Neuronal stem cell (in vitro differentiated cells): ENCODE data around the gene HTRA3.

ENCODE experiments used
- DNase-seq: peaks from one replicate; pipeline ENCODE4 v3.0.0-alpha.2; 2013; ENCODE audit warnings: low spot score
- H2AFZ ChIP-seq: one replicate; pipeline ENCODE4 v1.6.1; 2013; ENCODE audit warnings: mild to moderate bottlenecking, low read length, inconsistent platforms
- H2AK5ac ChIP-seq: 2 replicates; pipeline ENCODE4 v1.6.1; 2013; ENCODE audit warnings: low read depth, mild to moderate bottlenecking, inconsistent platforms, low read length, moderate library complexity, mixed read lengths
- H2BK120ac ChIP-seq: 2 replicates; pipeline ENCODE4 v1.6.1; 2013; ENCODE audit warnings: low read depth, mild to moderate bottlenecking, inconsistent platforms, low read length, moderate library complexity, mixed read lengths
- H2BK12ac ChIP-seq: one replicate; pipeline ENCODE4 v1.6.1; 2013; ENCODE audit warnings: low read length, inconsistent platforms
- H2BK15ac ChIP-seq: 2 replicates; pipeline ENCODE4 v1.6.1; 2013; ENCODE audit warnings: mild to moderate bottlenecking, low read length, inconsistent platforms, mixed read lengths
- H2BK5ac ChIP-seq: one replicate; pipeline ENCODE4 v1.6.1; 2013; ENCODE audit warnings: inconsistent platforms, mild to moderate bottlenecking, low read length, moderate library complexity
- H3K14ac ChIP-seq: one replicate; pipeline ENCODE4 v1.6.1; 2013; ENCODE audit warnings: low read length, inconsistent platforms
- H3K18ac ChIP-seq: 2 replicates; pipeline ENCODE4 v1.6.1; 2013; ENCODE audit warnings: low read length, inconsistent platforms
- H3K23ac ChIP-seq: 2 replicates; pipeline ENCODE4 v1.6.1; 2013; ENCODE audit warnings: low read depth, mild to moderate bottlenecking, mixed read lengths, low read length, inconsistent platforms; ENCODE audit not compliant: poor library complexity
- H3K27ac ChIP-seq: replicated peaks from 3 replicates; pipeline ENCODE4 v1.5.1; 2013; ENCODE audit warnings: low read length, inconsistent platforms
- H3K27me3 ChIP-seq, 3 experiments: 2 replicates each; pipeline ENCODE4 v1.6.1; 2013; ENCODE audit warnings: low read length in 3 of 3, mild to moderate bottlenecking in 2 of 3, inconsistent platforms in 1 of 3, low read depth in 1 of 3, mixed read lengths in 1 of 3, moderate library complexity in 1 of 3; ENCODE audit not compliant: control insufficient read depth in 3 of 3, insufficient read depth in 3 of 3
- H3K36me3 ChIP-seq, 2 donors: replicated peaks in 1 of 2; 2 replicates each; pipeline ENCODE4 v1.6.1; 2013; ENCODE audit warnings: low read length in 2 of 2; ENCODE audit not compliant: control insufficient read depth in 2 of 2, insufficient read depth in 2 of 2
- H3K4ac ChIP-seq: 2 replicates; pipeline ENCODE4 v1.6.1; 2013; ENCODE audit warnings: inconsistent platforms, mild to moderate bottlenecking, low read length, moderate library complexity
- H3K4me1 ChIP-seq, 2 donors: 1 replicate in 1 of 2; 2 replicates in 1 of 2; pipeline ENCODE4 v1.6.1; 2013; ENCODE audit warnings: low read length in 2 of 2, low read depth in 1 of 2; ENCODE audit not compliant: control insufficient read depth in 2 of 2, insufficient read depth in 1 of 2
- H3K4me2 ChIP-seq: one replicate; pipeline ENCODE4 v1.6.1; 2013; ENCODE audit warnings: mild to moderate bottlenecking, low read length, inconsistent platforms; ENCODE audit not compliant: insufficient read depth, poor library complexity, severe bottlenecking
- H3K4me3 ChIP-seq, 2 donors: 2 replicates each; pipeline ENCODE4 v1.5.1; 2013; ENCODE audit warnings: low read length in 2 of 2, mild to moderate bottlenecking in 2 of 2, inconsistent platforms in 1 of 2, moderate library complexity in 1 of 2
- H3K79me1 ChIP-seq: one replicate; pipeline ENCODE4 v1.6.1; 2013; ENCODE audit warnings: low read depth, mild to moderate bottlenecking, inconsistent platforms, low read length, moderate library complexity
- H3K9ac ChIP-seq: one replicate; pipeline ENCODE4 v1.6.1; 2013; ENCODE audit warnings: mild to moderate bottlenecking, low read depth, low read length, inconsistent platforms; ENCODE audit not compliant: poor library complexity
- H3K9me3 ChIP-seq, 2 donors: replicated peaks in 1 of 2; 2 replicates each; pipeline versions ENCODE3 to v1.6.1; 2013; ENCODE audit warnings: low read length in 2 of 2, mild to moderate bottlenecking in 2 of 2, inconsistent platforms in 1 of 2, low read depth in 1 of 2, mixed read lengths in 1 of 2, moderate library complexity in 1 of 2; ENCODE audit not compliant: control insufficient read depth in 2 of 2, insufficient read depth in 1 of 2
- H4K8ac ChIP-seq: one replicate; pipeline ENCODE4 v1.6.1; 2013; ENCODE audit warnings: low read depth, mild to moderate bottlenecking, inconsistent platforms, low read length, moderate library complexity
- H4K91ac ChIP-seq: one replicate; pipeline ENCODE4 v1.6.1; 2013; ENCODE audit warnings: low read length, low read depth, mild to moderate bottlenecking, inconsistent platforms; ENCODE audit not compliant: poor library complexity
- WGBS, 2 donors: extraction: QIAGEN DNeasy Blood & Tissue Kit; methylation state at CpG; one replicate each; pipeline ENCODE4 v1.1.7; 2013; ENCODE audit warnings: missing lambda C conversion rate in 2 of 2, mixed read lengths in 1 of 2; ENCODE audit not compliant: insufficient read length in 2 of 2, insufficient replicate concordance in 1 of 2; ENCODE audit errors: extremely low coverage in 2 of 2; 5-methylcytosine and 5-hydroxymethylcytosine counted together

HTRA3 gene

GRCh38 chr4:8333726-8334460 is 64.3 kb downstream of the HTRA3 start:
- no peak overlapping the region for H3K4ac ChIP-seq
- no CpG with 5 or more reads among the region's 14 CpGs for WGBS, 2 donors
- no peak overlapping the region for H3K4me2 ChIP-seq
- H3K23ac ChIP-seq: no peak overlapping the region
- H2BK15ac ChIP-seq: no peak overlapping the region
- no peak overlapping the region for H2BK120ac ChIP-seq
- H4K91ac ChIP-seq: no peak overlapping the region
- H3K4me3 ChIP-seq: no peak overlapping the region
- H3K27me3 ChIP-seq: peaks cover 0 to 8% (median 0%) of the 10 kb centered on the region in 3 experiments
- no peak overlapping the region for H2BK12ac ChIP-seq
- no peak overlapping the region for H2AFZ ChIP-seq
- peaks cover 0 to 3% of the 10 kb centered on the region in 2 donors for H3K9me3 ChIP-seq
- H3K14ac ChIP-seq: no peak overlapping the region
- H2BK5ac ChIP-seq: no peak overlapping the region
- H3K9ac ChIP-seq: no peak overlapping the region
- no peaks in the 10 kb centered on the region for H3K79me1 ChIP-seq
- no peak overlapping the region for H3K27ac ChIP-seq
- no peak overlapping the region for H4K8ac ChIP-seq
- peak overlapping the region; percentile 39 for H3K18ac ChIP-seq
- DNase-seq: no peak
- H3K4me1 ChIP-seq: no peaks in the 10 kb centered on the region
- no peaks in the 10 kb centered on the region for H3K36me3 ChIP-seq
- H2AK5ac ChIP-seq: no peak overlapping the region

- no CpG with 5 or more reads among the region's 13 CpGs for WGBS, 2 donors
- Histone ChIP-seq H3K4ac (no peak overlapping the region), H3K9me3 (peaks cover 0 to 3% of the 10 kb centered on the region in 2 donors), H2BK120ac (no peak overlapping the region), H2BK12ac (peak overlapping the region; percentile 4), H3K18ac (peak overlapping the region; percentile 45), H3K27me3 (peaks cover 0 to 4% (median 0%) of the 10 kb centered on the region in 3 experiments), H3K14ac (no peak overlapping the region), H3K36me3 (no peaks in the 10 kb centered on the region), H2AK5ac (no peak overlapping the region), H4K91ac (no peak overlapping the region), H3K4me2 (no peak overlapping the region), H3K79me1 (no peaks in the 10 kb centered on the region), H3K4me3 (no peak overlapping the region), H2BK5ac (no peak overlapping the region), H3K27ac (no peak overlapping the region), H2BK15ac (no peak overlapping the region), H4K8ac (no peak overlapping the region), H3K9ac (no peak overlapping the region), H3K4me1 (no peaks in the 10 kb centered on the region), H3K23ac (no peak overlapping the region), H2AFZ (no peak overlapping the region)
- no peak for DNase-seq
These were observed 65.4 kb downstream of the HTRA3 start for GRCh38 chr4:8334786-8335460.

- no peak overlapping the region for H3K14ac ChIP-seq
These were observed 66.3 kb downstream of the HTRA3 start for GRCh38 chr4:8335848-8336247.

GRCh38 chr4:8336412-8337075 is 67.0 kb downstream of the HTRA3 start:
- Histone ChIP-seq H3K9me3 (peaks cover 0 to 4% of the 10 kb centered on the region in 2 donors), H3K4ac (no peak overlapping the region), H3K27me3 (peaks cover 0 to under 1% (median 0%) of the 10 kb centered on the region in 3 experiments), H3K79me1 (no peaks in the 10 kb centered on the region), H2BK15ac (no peak overlapping the region), H2AFZ (no peak overlapping the region), H2BK5ac (no peak overlapping the region), H3K4me2 (no peak overlapping the region), H3K14ac (no peak overlapping the region), H3K4me1 (peaks cover 0 to 4% of the 10 kb centered on the region in 2 donors), H3K4me3 (no peak overlapping the region), H2AK5ac (no peak overlapping the region), H3K9ac (no peak overlapping the region), H4K8ac (no peak overlapping the region), H4K91ac (no peak overlapping the region), H3K27ac (no peak overlapping the region), H2BK120ac (no peak overlapping the region), H3K18ac (no peak overlapping the region), H3K23ac (no peak overlapping the region), H3K36me3 (no peaks in the 10 kb centered on the region), H2BK12ac (no peak overlapping the region)
- no CpG with 5 or more reads among the region's 7 CpGs for WGBS, 2 donors
- no peak for DNase-seq

More at GRCh38 chr4:8335848-8336247, 66.3 kb downstream of the HTRA3 start:
- WGBS, 2 donors: no CpG with 5 or more reads among the region's 2 CpGs
- H2BK15ac ChIP-seq: no peak overlapping the region
- H2AK5ac ChIP-seq: no peak overlapping the region
- no peak overlapping the region for H3K27ac ChIP-seq
- H4K8ac ChIP-seq: no peak overlapping the region
- H3K27me3 ChIP-seq: peaks cover 0 to 4% (median 0%) of the 10 kb centered on the region in 3 experiments
- no peak overlapping the region for H2BK5ac ChIP-seq
- no peaks in the 10 kb centered on the region for H3K36me3 ChIP-seq
- no peak overlapping the region for H2AFZ ChIP-seq
- no peaks in the 10 kb centered on the region for H3K79me1 ChIP-seq
- no peak overlapping the region for H3K9ac ChIP-seq
- peaks cover 0 to 4% of the 10 kb centered on the region in 2 donors for H3K4me1 ChIP-seq
- H3K18ac ChIP-seq: no peak overlapping the region
- H2BK120ac ChIP-seq: no peak overlapping the region
- peaks cover 0 to 3% of the 10 kb centered on the region in 2 donors for H3K9me3 ChIP-seq
- no peak overlapping the region for H3K4me3 ChIP-seq
- H2BK12ac ChIP-seq: no peak overlapping the region
- no peak for DNase-seq
- no peak overlapping the region for H3K23ac ChIP-seq
- no peak overlapping the region for H3K4me2 ChIP-seq
- H3K4ac ChIP-seq: no peak overlapping the region
- no peak overlapping the region for H4K91ac ChIP-seq
